WTC11 (cell line): Measurements from ENCODE around the gene FNDC7. TPM values are rescaled to one million over a fixed set of nuclear protein-coding genes. Genes with fewer than 3 reads are reported as not detected.

Experiments
- ATAC-seq: fragments of 200-7000 bp; cut with Tn5 transposase; 2 replicates; pipeline ENCODE4 v1.10.0; 2021; ENCODE audit warnings: mild to moderate bottlenecking, moderate library complexity
- CTCF ChIA-PET: fragments of 300-600 bp; sonication (Branson Sonifier 250); formaldehyde crosslinking; loops from one replicate; lab custom pipeline; 2021; ENCODE audit warnings: antibody characterized with exemption; lab: Charles Lee
- POLR2A ChIA-PET: fragments of 350-600 bp; sonication (Branson Sonifier 250); formaldehyde crosslinking; loops from one replicate; lab custom pipeline; 2021; ENCODE audit warnings: antibody characterized with exemption; lab: Charles Lee
- DNase-seq: peaks from one replicate; pipeline ENCODE4 v3.0.0; 2021; ENCODE audit warnings: low spot score
- H3K27ac Mint-ChIP-seq: 2 replicates; pipeline ENCODE4 v1.8.0; 2021; ENCODE audit warnings: mixed read lengths
- H3K27me3 Mint-ChIP-seq: 2 replicates; pipeline ENCODE4 v1.8.0; 2021; ENCODE audit warnings: low read depth, mild to moderate bottlenecking, moderate library complexity, mixed read lengths
- H3K36me3 Mint-ChIP-seq: 2 replicates; pipeline ENCODE4 v1.8.0; 2021; ENCODE audit warnings: mixed read lengths
- H3K4me1 Mint-ChIP-seq: 2 replicates; pipeline ENCODE4 v1.8.0; 2022; ENCODE audit warnings: mixed read lengths
- H3K4me3 Mint-ChIP-seq: 2 replicates; pipeline ENCODE4 v1.8.0; 2021; ENCODE audit warnings: mild to moderate bottlenecking, moderate library complexity, mixed read lengths
- H3K9me3 Mint-ChIP-seq: 2 replicates; pipeline ENCODE4 v1.8.0; 2021; ENCODE audit warnings: mixed read lengths
- ELF4 ChIP-seq: sonication (generic); formaldehyde crosslinking; IDR thresholded peaks from 2 replicates; pipeline ENCODE4 v1.8.1; 2022; ENCODE audit warnings: low read depth, mild to moderate bottlenecking, moderate library complexity, missing genetic modification reagents
- EMX1 ChIP-seq: fragments of 250-450 bp; sonication (Bioruptor Pico); IDR thresholded peaks from 2 replicates; pipeline ENCODE4 v1.8.0; 2021; ENCODE audit warnings: mild to moderate bottlenecking
- FOXK1 ChIP-seq: sonication (generic); formaldehyde crosslinking; IDR thresholded peaks from 2 replicates; pipeline ENCODE4 v1.8.0; 2022; ENCODE audit warnings: mild to moderate bottlenecking, moderate library complexity, missing genetic modification reagents
- GTF2I ChIP-seq: fragments of 250-450 bp; sonication (Bioruptor Pico); conservative IDR thresholded peaks from 2 replicates; pipeline ENCODE4 v1.4.0; 2021; ENCODE audit warnings: mild to moderate bottlenecking
- HMGA2 ChIP-seq: fragments of 250-450 bp; sonication (Bioruptor Pico); IDR thresholded peaks from 2 replicates; pipeline ENCODE4 v1.4.0; 2021; ENCODE audit warnings: mild to moderate bottlenecking, moderate library complexity
- JUN ChIP-seq: sonication (generic); formaldehyde crosslinking; IDR thresholded peaks from 2 replicates; pipeline ENCODE4 v1.8.0; 2023; ENCODE audit warnings: mild to moderate bottlenecking, missing genetic modification reagents
- KAT7 ChIP-seq: sonication (generic); formaldehyde crosslinking; IDR thresholded peaks from 2 replicates; pipeline ENCODE4 v1.8.1; 2023; ENCODE audit warnings: missing genetic modification reagents, mild to moderate bottlenecking, borderline replicate concordance
- MXD4 ChIP-seq: fragments of 250-450 bp; sonication (Bioruptor Pico); IDR thresholded peaks from 2 replicates; pipeline ENCODE4 v1.8.0; 2021; ENCODE audit warnings: mild to moderate bottlenecking, moderate library complexity, borderline replicate concordance
- MYBL2 ChIP-seq: sonication (generic); formaldehyde crosslinking; IDR thresholded peaks from 2 replicates; pipeline ENCODE4 v1.8.1; 2023; ENCODE audit warnings: mild to moderate bottlenecking, moderate library complexity, missing genetic modification reagents
- NFYB ChIP-seq: sonication (generic); formaldehyde crosslinking; conservative IDR thresholded peaks from 2 replicates; pipeline ENCODE4 v1.8.0; 2022; ENCODE audit warnings: low read depth, missing genetic modification reagents
- PRRX2 ChIP-seq: fragments of 250-450 bp; sonication (Bioruptor Pico); IDR thresholded peaks from 2 replicates; pipeline ENCODE4 v1.8.0; 2021; ENCODE audit warnings: mild to moderate bottlenecking
- RELA ChIP-seq: sonication (generic); formaldehyde crosslinking; IDR thresholded peaks from 2 replicates; pipeline ENCODE4 v1.8.1; 2022; ENCODE audit warnings: missing genetic modification reagents, mild to moderate bottlenecking, borderline replicate concordance
- RORB ChIP-seq: fragments of 250-450 bp; sonication (Bioruptor Pico); IDR thresholded peaks from 2 replicates; pipeline ENCODE4 v1.9.0; 2021; ENCODE audit warnings: mild to moderate bottlenecking
- SMAD4 ChIP-seq: sonication (generic); formaldehyde crosslinking; IDR thresholded peaks from 2 replicates; pipeline ENCODE4 v1.8.0; 2022; ENCODE audit warnings: mild to moderate bottlenecking, missing genetic modification reagents
- TCF7 ChIP-seq: sonication (generic); formaldehyde crosslinking; IDR thresholded peaks from 2 replicates; pipeline ENCODE4 v1.8.0; 2022; ENCODE audit warnings: mild to moderate bottlenecking, low read depth, missing genetic modification reagents, moderate library complexity
- TEAD1 ChIP-seq: sonication (generic); formaldehyde crosslinking; IDR thresholded peaks from 2 replicates; pipeline ENCODE4 v1.8.0; 2022; ENCODE audit warnings: mild to moderate bottlenecking, missing genetic modification reagents
- ZBTB21 ChIP-seq: sonication (generic); formaldehyde crosslinking; IDR thresholded peaks from 2 replicates; pipeline ENCODE4 v1.8.1; 2023; ENCODE audit warnings: mild to moderate bottlenecking, missing genetic modification reagents, borderline replicate concordance
- ZNF138 ChIP-seq: sonication (generic); formaldehyde crosslinking; conservative IDR thresholded peaks from 2 replicates; pipeline ENCODE4 v1.8.1; 2022; ENCODE audit warnings: mild to moderate bottlenecking, moderate library complexity, missing genetic modification reagents
- ZNF396 ChIP-seq: fragments of 250-450 bp; sonication (Bioruptor Pico); IDR thresholded peaks from 2 replicates; pipeline ENCODE4 v1.8.0; 2021; ENCODE audit warnings: mild to moderate bottlenecking, moderate library complexity, borderline replicate concordance
- ZNF423 ChIP-seq: fragments of 250-450 bp; sonication (Bioruptor Pico); IDR thresholded peaks from 2 replicates; pipeline ENCODE4 v2.1.2; 2022; ENCODE audit warnings: mild to moderate bottlenecking, moderate library complexity
- ZNF671 ChIP-seq: fragments of 250-450 bp; sonication (Bioruptor Pico); IDR thresholded peaks from 2 replicates; pipeline ENCODE4 v1.8.0; 2021; ENCODE audit warnings: mild to moderate bottlenecking
- total RNA-seq: library from RNA; stranded (reverse); gene quantifications from 3 replicates; pipeline ENCODE4 v1.2.3, GENCODE V29; 2021
- TF ChIP-seq, protein P1 (sequence below): sonication (generic); formaldehyde crosslinking; conservative IDR thresholded peaks from 2 replicates; pipeline ENCODE4 v1.8.1; 2022; ENCODE audit warnings: mild to moderate bottlenecking, missing genetic modification reagents
- TF ChIP-seq, protein P2 (sequence below): sonication (generic); formaldehyde crosslinking; IDR thresholded peaks from 2 replicates; pipeline ENCODE4 v1.8.0; 2022; ENCODE audit warnings: mild to moderate bottlenecking, missing genetic modification reagents
- TF ChIP-seq, protein P3 (sequence below): fragments of 250-450 bp; sonication (Bioruptor Pico); IDR thresholded peaks from 2 replicates; pipeline ENCODE4 v2.1.2; 2022; ENCODE audit warnings: mild to moderate bottlenecking, moderate library complexity
- TF ChIP-seq, protein P4 (sequence below): fragments of 250-450 bp; sonication (Bioruptor Pico); conservative IDR thresholded peaks from 2 replicates; pipeline ENCODE4 v1.9.0; 2021; ENCODE audit warnings: mild to moderate bottlenecking
- TF ChIP-seq, protein P5 (sequence below): sonication (generic); formaldehyde crosslinking; IDR thresholded peaks from 2 replicates; pipeline ENCODE4 v1.8.0; 2022; ENCODE audit warnings: mild to moderate bottlenecking, missing genetic modification reagents
- TF ChIP-seq, protein P6 (sequence below): fragments of 250-450 bp; sonication (Bioruptor Pico); IDR thresholded peaks from 2 replicates; pipeline ENCODE4 v1.9.0; 2021; ENCODE audit warnings: mild to moderate bottlenecking
- TF ChIP-seq, protein P7 (sequence below): sonication (generic); formaldehyde crosslinking; IDR thresholded peaks from 2 replicates; pipeline ENCODE4 v1.8.0; 2023; ENCODE audit warnings: missing genetic modification reagents

Gene FNDC7
- total RNA-seq, 1 experiment from 2014 or later = 0.28 TPM

DNA sequence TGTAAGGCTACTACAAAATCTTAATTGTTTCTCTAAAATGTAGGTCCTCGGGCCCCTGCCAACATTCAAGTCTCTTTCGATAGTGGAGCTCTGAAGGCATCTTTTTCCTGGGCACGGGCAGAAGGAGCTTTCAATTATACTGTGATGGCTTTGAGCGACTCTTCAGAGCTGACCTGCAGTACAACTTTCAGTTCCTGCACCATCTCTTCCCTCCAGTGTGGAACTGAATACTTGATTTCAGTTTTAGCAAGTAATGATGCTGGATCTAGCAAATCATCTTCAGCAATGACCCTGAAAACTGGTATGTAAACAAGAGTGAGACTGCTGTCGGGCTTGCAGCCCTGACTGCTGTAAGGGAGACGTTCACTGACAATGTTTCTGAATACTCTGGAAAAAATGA is 9.6 kb downstream of the FNDC7 start:
- Mint-ChIP-seq H3K9me3 (no peaks in the 10 kb centered on the region), H3K27ac (no peak overlapping the region), H3K4me3 (no peak overlapping the region), H3K4me1 (peaks cover 18% of the 10 kb centered on the region), H3K36me3 (no peaks in the 10 kb centered on the region), H3K27me3 (no peaks in the 10 kb centered on the region)
- DNase-seq (no peak), ATAC-seq (no peak)
- ChIA-PET POLR2A (no interaction called here), CTCF (interaction anchor here (0.7 kb wide), 1 partner anchor 304 kb away, joined by 3 read pairs; no protein-coding TSS in a partner anchor)
- no peak for TF ChIP-seq FOXK1
- TF ChIP-seq EMX1 (CRISPR knock-in tag) = no peak
- TF ChIP-seq KAT7 (CRISPR knock-in tag) = no peak
- no peak for TF ChIP-seq TEAD1
- TF ChIP-seq ZBTB21 = no peak
- TF ChIP-seq MXD4 = no peak
- TF ChIP-seq, protein P1, sequence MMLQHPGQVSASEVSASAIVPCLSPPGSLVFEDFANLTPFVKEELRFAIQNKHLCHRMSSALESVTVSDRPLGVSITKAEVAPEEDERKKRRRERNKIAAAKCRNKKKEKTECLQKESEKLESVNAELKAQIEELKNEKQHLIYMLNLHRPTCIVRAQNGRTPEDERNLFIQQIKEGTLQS (CRISPR knock-in tag) = no peak
- no peak for TF ChIP-seq ZNF423 (CRISPR knock-in tag)
- no peak for TF ChIP-seq MYBL2 (CRISPR knock-in tag)
- TF ChIP-seq, protein P2, sequence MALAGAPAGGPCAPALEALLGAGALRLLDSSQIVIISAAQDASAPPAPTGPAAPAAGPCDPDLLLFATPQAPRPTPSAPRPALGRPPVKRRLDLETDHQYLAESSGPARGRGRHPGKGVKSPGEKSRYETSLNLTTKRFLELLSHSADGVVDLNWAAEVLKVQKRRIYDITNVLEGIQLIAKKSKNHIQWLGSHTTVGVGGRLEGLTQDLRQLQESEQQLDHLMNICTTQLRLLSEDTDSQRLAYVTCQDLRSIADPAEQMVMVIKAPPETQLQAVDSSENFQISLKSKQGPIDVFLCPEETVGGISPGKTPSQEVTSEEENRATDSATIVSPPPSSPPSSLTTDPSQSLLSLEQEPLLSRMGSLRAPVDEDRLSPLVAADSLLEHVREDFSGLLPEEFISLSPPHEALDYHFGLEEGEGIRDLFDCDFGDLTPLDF = no peak
- TF ChIP-seq ELF4 (CRISPR knock-in tag) = no peak
- no peak for TF ChIP-seq ZNF671 (CRISPR knock-in tag)

DNA sequence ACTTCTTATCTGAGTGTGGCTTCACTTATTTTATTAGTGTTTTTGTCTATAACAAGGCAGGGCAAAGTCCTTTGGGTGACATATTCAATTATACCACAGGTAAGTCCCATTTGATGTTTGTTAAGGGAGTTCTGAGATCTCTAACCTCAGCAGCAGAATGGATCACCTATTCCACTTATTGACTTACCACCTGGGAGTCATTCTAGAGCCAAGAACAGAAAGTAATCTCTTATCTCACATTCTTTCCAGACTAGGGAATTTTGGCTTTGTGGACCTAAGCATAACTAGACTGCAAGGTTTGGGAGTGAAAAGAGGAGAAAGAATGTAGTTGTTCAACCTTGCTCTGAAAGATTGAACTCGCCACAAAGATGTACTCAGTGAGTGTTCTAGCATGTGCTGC is 13.2 kb downstream of the FNDC7 start:
- no peaks in the 10 kb centered on the region for H3K36me3 Mint-ChIP-seq
- ChIA-PET POLR2A (no interaction called here), CTCF (no interaction called here)
- H3K27ac Mint-ChIP-seq = no peak overlapping the region
- H3K27me3 Mint-ChIP-seq = no peaks in the 10 kb centered on the region
- 0 out of 2 replicates have a peak, but pooled peaks cover 2% of the 10 kb centered on the region for H3K4me1 Mint-ChIP-seq
- ATAC-seq = no peak
- TF ChIP-seq KAT7 (CRISPR knock-in tag) (no peak), PRRX2 (no peak), ZNF396 (CRISPR knock-in tag) (no peak), TEAD1 (no peak), RELA (CRISPR knock-in tag) (no peak), GTF2I (CRISPR knock-in tag) (no peak), ZNF138 (CRISPR knock-in tag) (no peak)
- TF ChIP-seq, protein P3, sequence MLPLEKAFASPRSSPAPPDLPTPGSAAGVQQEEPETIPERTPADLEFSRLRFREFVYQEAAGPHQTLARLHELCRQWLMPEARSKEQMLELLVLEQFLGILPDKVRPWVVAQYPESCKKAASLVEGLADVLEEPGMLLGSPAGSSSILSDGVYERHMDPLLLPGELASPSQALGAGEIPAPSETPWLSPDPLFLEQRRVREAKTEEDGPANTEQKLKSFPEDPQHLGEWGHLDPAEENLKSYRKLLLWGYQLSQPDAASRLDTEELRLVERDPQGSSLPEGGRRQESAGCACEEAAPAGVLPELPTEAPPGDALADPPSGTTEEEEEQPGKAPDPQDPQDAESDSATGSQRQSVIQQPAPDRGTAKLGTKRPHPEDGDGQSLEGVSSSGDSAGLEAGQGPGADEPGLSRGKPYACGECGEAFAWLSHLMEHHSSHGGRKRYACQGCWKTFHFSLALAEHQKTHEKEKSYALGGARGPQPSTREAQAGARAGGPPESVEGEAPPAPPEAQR (CRISPR knock-in tag) = no peak
- H3K4me3 Mint-ChIP-seq = no peak overlapping the region
- H3K9me3 Mint-ChIP-seq = no peaks in the 10 kb centered on the region
- no peak for DNase-seq

DNA sequence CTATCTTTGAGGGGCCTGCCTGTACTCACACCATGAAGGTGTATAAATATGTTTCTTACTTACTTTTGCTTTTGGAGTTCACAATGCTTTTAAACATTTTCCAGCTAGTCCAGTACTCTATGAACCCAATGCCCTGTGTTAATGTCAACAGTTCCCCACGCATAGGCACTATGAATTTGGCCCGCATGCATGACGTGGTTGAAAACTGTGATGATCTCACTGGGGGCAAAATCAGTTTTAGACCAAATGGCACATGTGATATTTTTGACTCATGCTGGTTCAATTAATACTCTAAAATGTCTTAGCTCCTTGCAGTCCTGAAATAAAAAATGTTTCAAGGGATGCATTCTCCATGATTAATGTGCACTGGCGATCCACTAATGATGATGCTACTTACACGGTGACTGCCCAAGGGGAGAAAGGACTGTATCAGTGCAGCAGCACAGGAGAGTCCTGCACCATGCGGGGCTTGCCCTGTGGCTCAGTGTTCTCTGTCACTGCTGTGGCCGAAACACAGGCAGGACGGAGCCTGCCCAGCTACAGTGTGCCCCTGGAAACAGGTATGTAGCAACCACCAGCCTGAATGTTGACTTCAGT is 15.7 kb downstream of the FNDC7 start:
- H3K27ac Mint-ChIP-seq = no peak overlapping the region
- DNase-seq (no peak), ATAC-seq (no peak)
- POLR2A ChIA-PET = no interaction called here
- H3K27me3 Mint-ChIP-seq = no peaks in the 10 kb centered on the region
- H3K4me1 Mint-ChIP-seq = no peaks in the 10 kb centered on the region
- H3K36me3 Mint-ChIP-seq = no peaks in the 10 kb centered on the region
- H3K9me3 Mint-ChIP-seq = no peaks in the 10 kb centered on the region
- CTCF ChIA-PET = no interaction called here
- no peak overlapping the region for H3K4me3 Mint-ChIP-seq
- TF ChIP-seq, protein P4, sequence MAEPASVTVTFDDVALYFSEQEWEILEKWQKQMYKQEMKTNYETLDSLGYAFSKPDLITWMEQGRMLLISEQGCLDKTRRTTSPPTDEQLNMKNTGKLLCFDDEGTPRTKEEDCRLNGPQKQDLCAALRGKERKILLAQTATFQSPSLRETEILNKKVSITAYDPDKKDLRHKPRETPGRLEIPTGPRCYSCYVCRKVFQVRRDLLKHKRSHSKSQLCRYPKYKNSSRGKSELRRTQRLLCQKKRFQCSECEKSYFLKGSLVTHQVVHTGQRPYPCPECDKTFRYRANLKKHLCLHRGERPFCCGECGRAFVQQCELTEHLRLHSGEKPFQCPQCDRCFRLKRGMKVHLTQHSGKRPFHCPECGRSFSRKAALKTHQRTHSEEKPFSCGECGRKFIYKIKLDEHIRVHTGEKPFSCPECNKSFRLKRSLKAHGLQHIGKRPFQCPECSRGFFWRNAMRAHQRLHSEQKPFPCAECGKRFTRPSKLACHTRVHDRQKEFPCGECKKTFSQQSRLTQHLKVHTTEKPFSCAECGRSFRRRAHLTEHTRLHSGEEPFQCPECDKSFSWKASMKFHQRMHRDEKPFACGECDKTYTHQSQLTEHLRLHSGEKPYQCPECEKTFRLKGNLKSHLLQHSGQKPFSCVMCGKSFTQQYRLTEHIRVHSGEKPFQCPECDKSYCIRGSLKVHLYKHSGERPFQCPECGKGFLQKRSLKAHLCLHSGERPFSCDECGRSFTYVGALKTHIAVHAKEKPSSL (CRISPR knock-in tag) = no peak
- TF ChIP-seq, protein P5, sequence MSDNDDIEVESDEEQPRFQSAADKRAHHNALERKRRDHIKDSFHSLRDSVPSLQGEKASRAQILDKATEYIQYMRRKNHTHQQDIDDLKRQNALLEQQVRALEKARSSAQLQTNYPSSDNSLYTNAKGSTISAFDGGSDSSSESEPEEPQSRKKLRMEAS (CRISPR knock-in tag) = no peak
- no peak for TF ChIP-seq NFYB (CRISPR knock-in tag)
- TF ChIP-seq, protein P1 (CRISPR knock-in tag) = no peak
- TF ChIP-seq TCF7 = no peak
- TF ChIP-seq, protein P6, sequence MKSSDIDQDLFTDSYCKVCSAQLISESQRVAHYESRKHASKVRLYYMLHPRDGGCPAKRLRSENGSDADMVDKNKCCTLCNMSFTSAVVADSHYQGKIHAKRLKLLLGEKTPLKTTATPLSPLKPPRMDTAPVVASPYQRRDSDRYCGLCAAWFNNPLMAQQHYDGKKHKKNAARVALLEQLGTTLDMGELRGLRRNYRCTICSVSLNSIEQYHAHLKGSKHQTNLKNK (CRISPR knock-in tag) = no peak
- no peak for TF ChIP-seq HMGA2
- TF ChIP-seq ELF4 (CRISPR knock-in tag) = no peak
- no peak for TF ChIP-seq JUN
- no peak for TF ChIP-seq RORB (CRISPR knock-in tag)
- no peak for TF ChIP-seq SMAD4 (CRISPR knock-in tag)
- TF ChIP-seq, protein P7, sequence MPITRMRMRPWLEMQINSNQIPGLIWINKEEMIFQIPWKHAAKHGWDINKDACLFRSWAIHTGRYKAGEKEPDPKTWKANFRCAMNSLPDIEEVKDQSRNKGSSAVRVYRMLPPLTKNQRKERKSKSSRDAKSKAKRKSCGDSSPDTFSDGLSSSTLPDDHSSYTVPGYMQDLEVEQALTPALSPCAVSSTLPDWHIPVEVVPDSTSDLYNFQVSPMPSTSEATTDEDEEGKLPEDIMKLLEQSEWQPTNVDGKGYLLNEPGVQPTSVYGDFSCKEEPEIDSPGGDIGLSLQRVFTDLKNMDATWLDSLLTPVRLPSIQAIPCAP (CRISPR knock-in tag) = no peak
